HG03558 (cell line): ENCODE measurements around the gene PEAK1.

ENCODE experiments used
- ATAC-seq: cut with Tn5 transposase; IDR thresholded peaks from one replicate; pipeline ENCODE4 v1.9.1; 2021; ENCODE audit warnings: moderate number of reproducible peaks; ENCODE audit not compliant: unreplicated experiment; ENCODE audit errors: extremely low read depth

PEAK1 gene

DNA sequence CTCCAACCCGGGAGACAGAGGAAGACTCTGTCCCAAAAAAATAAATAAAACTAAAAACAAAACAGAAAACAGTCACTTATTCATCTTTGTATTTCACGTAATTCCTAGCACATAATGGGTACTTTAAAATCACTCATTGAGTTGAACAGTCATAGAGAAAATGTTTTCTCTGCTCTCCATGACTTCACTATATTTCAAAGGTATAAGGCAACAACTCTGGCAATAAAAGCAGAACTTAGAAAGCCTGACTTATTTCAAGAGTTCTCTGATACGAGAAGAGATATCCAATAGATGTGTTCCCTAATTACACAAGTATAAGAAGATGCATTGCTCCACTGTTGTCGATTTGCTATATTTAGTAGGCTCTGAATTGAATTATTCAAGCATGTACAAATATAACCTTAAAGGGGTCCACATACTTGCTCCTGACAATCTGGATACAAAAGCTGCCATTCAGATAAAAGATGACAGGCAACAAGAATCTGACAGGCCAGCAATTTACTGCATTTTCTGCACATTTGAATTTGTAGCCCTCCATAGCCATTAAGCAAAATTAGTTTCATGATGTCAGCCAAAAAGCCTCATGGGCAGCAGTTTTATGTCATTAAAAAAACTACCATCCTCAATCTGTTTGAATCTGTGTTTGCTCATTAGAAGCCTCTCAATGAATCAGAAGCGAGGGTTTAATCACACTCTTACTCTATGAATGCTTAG is 47.9 kb downstream of the PEAK1 start:
- ATAC-seq: no peak

GRCh38 chr15:77370580-77370979 is 49.3 kb downstream of the PEAK1 start:
- no peak for ATAC-seq

GRCh38 chr15:77369168-77369567 is 50.7 kb downstream of the PEAK1 start:
- ATAC-seq: no peak

GRCh38 chr15:77367631-77368030 is 52.3 kb downstream of the PEAK1 start:
- no peak for ATAC-seq

DNA sequence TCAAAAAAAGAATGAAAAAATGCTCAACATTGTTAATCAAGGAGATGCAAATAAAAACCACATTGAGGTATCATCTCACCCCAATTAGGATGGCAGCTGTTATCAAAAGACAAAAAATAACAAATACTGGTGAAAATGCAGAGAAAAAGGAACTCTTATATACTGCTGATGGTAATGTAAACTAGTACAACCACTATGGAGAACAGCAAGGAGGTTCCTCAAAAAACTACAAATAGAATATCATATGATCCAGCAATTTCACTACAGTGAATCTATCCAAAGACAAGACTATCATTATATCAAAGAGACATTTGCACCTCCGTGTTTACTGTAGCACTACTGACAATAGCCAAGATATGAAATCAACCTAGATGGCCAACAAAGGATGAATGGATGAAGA is 58.4 kb downstream of the PEAK1 start:
- no peak for ATAC-seq

GRCh38 chr15:77358545-77359240 is 61.2 kb downstream of the PEAK1 start:
- ATAC-seq: no peak

- ATAC-seq: no peak
Observed at GRCh38 chr15:77356305-77356704, 63.6 kb downstream of the PEAK1 start.

GRCh38 chr15:77355321-77355720 is 64.6 kb downstream of the PEAK1 start:
- no peak for ATAC-seq

DNA sequence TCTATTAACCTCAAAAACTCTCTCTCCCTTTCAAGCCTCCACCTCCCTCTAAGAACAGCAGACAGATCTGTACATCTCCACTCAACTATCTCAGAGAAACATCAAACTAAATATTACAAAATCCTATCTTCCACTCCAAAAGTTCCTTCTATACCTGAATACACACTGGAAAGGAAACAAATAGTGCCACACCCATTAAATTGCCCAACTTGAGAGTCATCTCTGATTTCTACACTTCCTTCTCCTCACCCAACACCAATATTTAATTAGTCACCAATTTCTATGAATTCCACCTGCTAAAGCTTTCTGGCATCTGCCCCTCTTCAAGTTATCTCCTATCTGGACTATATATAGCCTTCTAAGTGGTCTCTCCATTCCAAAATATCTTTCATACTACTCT is 65.8 kb downstream of the PEAK1 start:
- no peak for ATAC-seq

DNA sequence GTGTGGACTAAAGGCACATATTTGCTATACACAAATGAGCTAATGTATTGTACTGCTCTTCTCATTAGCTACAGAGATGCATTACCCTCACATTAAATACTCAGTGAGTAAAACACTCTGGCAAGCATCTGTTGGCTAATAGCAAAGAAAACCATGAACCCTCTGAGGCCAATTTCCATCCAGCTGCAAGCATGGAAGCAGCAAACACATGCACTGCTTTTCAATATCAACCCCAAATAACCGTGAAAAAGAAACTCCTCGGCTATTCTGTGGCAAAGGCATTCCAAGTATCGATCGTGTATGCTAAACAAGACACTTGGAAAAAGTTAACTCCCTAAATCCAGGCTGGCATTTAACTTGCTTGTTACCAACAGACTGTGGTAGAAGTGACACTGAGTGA is 67.0 kb downstream of the PEAK1 start:
- no peak for ATAC-seq

- no peak for ATAC-seq
Observed at GRCh38 chr15:77350792-77351191, 69.1 kb downstream of the PEAK1 start.

- no peak for ATAC-seq
Observed at GRCh38 chr15:77349666-77350065, 70.2 kb downstream of the PEAK1 start.

DNA sequence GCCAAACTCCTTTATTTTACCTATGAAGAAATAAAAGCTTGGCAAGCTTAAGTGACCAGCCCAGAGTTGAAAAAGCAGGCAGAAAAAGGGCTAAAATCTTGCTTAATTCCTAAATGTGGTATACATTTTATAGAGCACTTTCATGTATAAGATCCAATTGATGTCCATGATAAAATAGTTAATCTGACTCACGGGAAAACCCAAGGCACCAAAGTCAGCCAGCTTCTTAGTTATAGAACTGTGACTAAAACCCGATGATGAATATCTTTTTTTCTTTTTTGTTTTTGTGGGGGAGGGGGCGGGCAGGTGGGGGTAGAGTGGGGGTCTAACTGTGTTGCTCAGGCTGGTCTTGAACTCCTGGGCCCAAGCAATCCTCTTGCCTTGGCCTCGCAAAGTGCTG is 71.4 kb downstream of the PEAK1 start:
- no peak for ATAC-seq

- ATAC-seq: no peak
Observed at GRCh38 chr15:77347197-77347596, 72.7 kb downstream of the PEAK1 start.

- no peak for ATAC-seq
Observed at GRCh38 chr15:77346245-77347036, 73.5 kb downstream of the PEAK1 start.

- no peak for ATAC-seq
Observed at GRCh38 chr15:77342807-77343206, 77.1 kb downstream of the PEAK1 start.

GRCh38 chr15:77340245-77340644 is 79.7 kb downstream of the PEAK1 start:
- ATAC-seq: no peak

- ATAC-seq: no peak
Observed at GRCh38 chr15:77336006-77336405, 83.9 kb downstream of the PEAK1 start.

GRCh38 chr15:77335298-77335697 is 84.6 kb downstream of the PEAK1 start:
- ATAC-seq: no peak

DNA sequence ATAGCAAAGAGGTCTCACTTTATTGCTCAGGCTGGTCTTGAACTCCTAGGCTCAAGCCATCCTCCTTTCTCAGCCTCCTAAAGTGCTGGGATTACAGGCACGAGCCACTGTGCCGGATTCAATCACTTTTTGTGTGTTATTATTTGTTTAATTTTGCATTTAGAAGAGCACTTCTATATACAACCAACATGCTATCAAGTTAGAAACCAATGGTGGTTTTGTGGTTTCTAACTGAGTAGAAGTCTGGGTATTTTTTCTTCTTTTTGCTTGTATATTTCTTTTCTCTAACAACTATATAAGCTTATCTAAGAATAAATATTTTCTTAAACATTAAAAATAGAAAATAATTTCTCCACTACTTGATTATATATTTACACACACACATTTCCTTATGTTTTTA is 86.7 kb downstream of the PEAK1 start:
- ATAC-seq: no peak

- ATAC-seq: no peak
Observed at GRCh38 chr15:77329202-77329601, 90.7 kb downstream of the PEAK1 start.
